Fibroblast of mammary gland (primary cell): ENCODE data around the gene SLC25A45.
A peak's percentile ranks its signal among the peaks of the same experiment; 100 is the strongest.

ENCODE experiments used
- DNase-seq: peaks from one replicate; pipeline ENCODE4 v3.0.0-alpha.2; 2010; ENCODE audit warnings: low read depth
- H3K4me3 ChIP-seq: 2 replicates; pipeline ENCODE4 v1.5.1; 2011; ENCODE audit warnings: low read depth, mild to moderate bottlenecking, low read length, moderate library complexity; ENCODE audit not compliant: control insufficient read depth
- CTCF ChIP-seq: conservative IDR thresholded peaks from 2 replicates; pipeline ENCODE4 v1.5.1; 2011; ENCODE audit warnings: low read depth, low read length, inconsistent platforms; ENCODE audit not compliant: control insufficient read depth, insufficient read depth

SLC25A45 gene

GRCh38 chr11:65420506-65420905 lies 38.1 kb upstream of the SLC25A45 start:
- DNase-seq = no peak
- no peak for TF ChIP-seq CTCF
- peak overlapping the region; percentile 33 for H3K4me3 ChIP-seq

- TF ChIP-seq CTCF = no peak
- DNase-seq = peak; percentile 96
- peak overlapping the region; percentile 39 for H3K4me3 ChIP-seq
Observed at GRCh38 chr11:65419772-65420481, 37.5 kb upstream of the SLC25A45 start.

GRCh38 chr11:65419460-65419771 lies 37.0 kb upstream of the SLC25A45 start:
- no peak for TF ChIP-seq CTCF
- DNase-seq = no peak

GRCh38 chr11:65418681-65419459 lies 36.4 kb upstream of the SLC25A45 start:
- TF ChIP-seq CTCF = no peak
- DNase-seq = peak; percentile 98
- H3K4me3 ChIP-seq = peak overlapping the region; percentile 39

More at GRCh38 chr11:65419460-65419771, 37.0 kb upstream of the SLC25A45 start:
- H3K4me3 ChIP-seq = peak overlapping the region; percentile 39

- no peak for DNase-seq
- H3K4me3 ChIP-seq = peak overlapping the region; percentile 6
- no peak for TF ChIP-seq CTCF
Observed at GRCh38 chr11:65418431-65418680, 35.9 kb upstream of the SLC25A45 start.

GRCh38 chr11:65417702-65418430 lies 35.4 kb upstream of the SLC25A45 start:
- no peak for TF ChIP-seq CTCF
- DNase-seq = peak; percentile 48
- no peak overlapping the region for H3K4me3 ChIP-seq
